ENCODE results near the gene TAOK2. TPM values are rescaled to one million over a fixed set of nuclear protein-coding genes. Genes with fewer than 3 reads are reported as not detected.

Gene TAOK2
- total and polyA plus RNA-seq, 2 of the 13 experiments (the other 11 are each of a cell fraction or from before 2014, with no cell fraction given), result 17.4 to 43.2 TPM

- TF ChIP-seq SPEN (CRISPR knock-in tag; IDR thresholded peaks at IDR 0.05; ENCODE audit: low read depth), result peak; percentile 77
- no peak for TF ChIP-seq KAT2B (IDR thresholded peaks at IDR 0.05; ENCODE audit: borderline replicate concordance, low read depth, low read length)
- TF ChIP-seq ZNF713 (CRISPR knock-in tag; IDR thresholded peaks at IDR 0.05), result no peak; the same call in 1 of the 2 replicates
- TF ChIP-seq ATRX (CRISPR knock-in tag; IDR thresholded peaks at IDR 0.05; ENCODE audit: borderline replicate concordance), result no peak
- TF ChIP-seq FOXK1 (CRISPR knock-in tag; IDR thresholded peaks at IDR 0.05; ENCODE audit: borderline replicate concordance, low read depth), result no peak; the same call in 1 of the 2 replicates
- 0 out of 2 replicates have a peak, but pooled peaks have one; percentile 13 for TF ChIP-seq MIER2 (CRISPR knock-in tag; IDR thresholded peaks at IDR 0.05)
- no peak for TF ChIP-seq PHB2 (IDR thresholded peaks at IDR 0.05; ENCODE audit: partially characterized antibody)
- no peak for TF ChIP-seq RFX1 (IDR thresholded peaks at IDR 0.05)
- no peak for TF ChIP-seq NFYB (CRISPR knock-in tag; IDR thresholded peaks at IDR 0.05)
- no peak; the same call in 1 of the 2 replicates for TF ChIP-seq TIGD3 (CRISPR knock-in tag; IDR thresholded peaks at IDR 0.05; ENCODE audit: borderline replicate concordance)
- TF ChIP-seq SMAD3 (CRISPR knock-in tag; IDR thresholded peaks at IDR 0.05), result peak; percentile 60; the same call in 1 of the 2 replicates
- no peak for TF ChIP-seq CHCHD3 (CRISPR knock-in tag; IDR thresholded peaks at IDR 0.05)
- TF ChIP-seq ZC3H13 (CRISPR knock-in tag; IDR thresholded peaks at IDR 0.05), result no peak
- TF ChIP-seq NR2F6 (IDR thresholded peaks at IDR 0.05), result no peak
- TF ChIP-seq NR2F6 (CRISPR knock-in tag; IDR thresholded peaks at IDR 0.05), result no peak; the same call in 1 of the 2 replicates
- no peak for TF ChIP-seq KLF6 (CRISPR knock-in tag; IDR thresholded peaks at IDR 0.05)
- TF ChIP-seq SOX13 (IDR thresholded peaks at IDR 0.05), result no peak
- no peak; a peak in 2 of 4 replicates for TF ChIP-seq SOX13 (CRISPR knock-in tag; conservative IDR thresholded peaks at IDR 0.05 in 1 of 2, IDR thresholded peaks at IDR 0.05 in 1 of 2)
- 0 out of 2 replicates have a peak, but pooled peaks have one; percentile 14 for TF ChIP-seq FOXJ3 (CRISPR knock-in tag; IDR thresholded peaks at IDR 0.05; ENCODE audit: borderline replicate concordance)
- TF ChIP-seq ZBTB7A (CRISPR knock-in tag; IDR thresholded peaks at IDR 0.05), result 0 out of 2 replicates have a peak, but pooled peaks have one; percentile 78
- no peak for TF ChIP-seq ZSCAN30 (CRISPR knock-in tag; IDR thresholded peaks at IDR 0.05)
- TF ChIP-seq ARHGAP35 (CRISPR knock-in tag; IDR thresholded peaks at IDR 0.05; ENCODE audit: borderline replicate concordance), result no peak; the same call in 1 of the 2 replicates
- no peak for TF ChIP-seq NFYC (CRISPR knock-in tag; IDR thresholded peaks at IDR 0.05)
- no peak for TF ChIP-seq NR1H2 (CRISPR knock-in tag; IDR thresholded peaks at IDR 0.05; ENCODE audit: borderline replicate concordance, low read depth)
- no peak for TF ChIP-seq ZNF746 (CRISPR knock-in tag; IDR thresholded peaks at IDR 0.05)
- TF ChIP-seq POLR2G (IDR thresholded peaks at IDR 0.05; ENCODE audit: low read depth, low read length), result peak; percentile 90
- TF ChIP-seq HNF4G (IDR thresholded peaks at IDR 0.05; ENCODE audit: borderline replicate concordance, low read depth, low read length), result peak; percentile 44; the same call in 1 of the 2 replicates
- no peak; the same call in 1 of the 2 replicates for TF ChIP-seq HNF4G (CRISPR knock-in tag; IDR thresholded peaks at IDR 0.05; ENCODE audit: borderline replicate concordance, low read depth)
- no peak; the same call in 1 of the 2 replicates for TF ChIP-seq PITX1 (CRISPR knock-in tag; IDR thresholded peaks at IDR 0.05)
Measured at GRCh38 chr16:29961479-29962343, 12.0 kb upstream of the TAOK2 start, which contains the start of gene TMEM219 (continued).

All from HepG2 (cell line).